ENCODE data around the gene LKAAEAR1. TPM values are rescaled to one million over a fixed set of nuclear protein-coding genes. Genes with fewer than 3 reads are reported as not detected.
A peak's percentile ranks its signal among the peaks of the same experiment; 100 is the strongest.

Gene LKAAEAR1
- polyA plus RNA-seq, 1 donor (not counting 4 experiments of a cell fraction or from before 2014, with no cell fraction given): not detected

DNA sequence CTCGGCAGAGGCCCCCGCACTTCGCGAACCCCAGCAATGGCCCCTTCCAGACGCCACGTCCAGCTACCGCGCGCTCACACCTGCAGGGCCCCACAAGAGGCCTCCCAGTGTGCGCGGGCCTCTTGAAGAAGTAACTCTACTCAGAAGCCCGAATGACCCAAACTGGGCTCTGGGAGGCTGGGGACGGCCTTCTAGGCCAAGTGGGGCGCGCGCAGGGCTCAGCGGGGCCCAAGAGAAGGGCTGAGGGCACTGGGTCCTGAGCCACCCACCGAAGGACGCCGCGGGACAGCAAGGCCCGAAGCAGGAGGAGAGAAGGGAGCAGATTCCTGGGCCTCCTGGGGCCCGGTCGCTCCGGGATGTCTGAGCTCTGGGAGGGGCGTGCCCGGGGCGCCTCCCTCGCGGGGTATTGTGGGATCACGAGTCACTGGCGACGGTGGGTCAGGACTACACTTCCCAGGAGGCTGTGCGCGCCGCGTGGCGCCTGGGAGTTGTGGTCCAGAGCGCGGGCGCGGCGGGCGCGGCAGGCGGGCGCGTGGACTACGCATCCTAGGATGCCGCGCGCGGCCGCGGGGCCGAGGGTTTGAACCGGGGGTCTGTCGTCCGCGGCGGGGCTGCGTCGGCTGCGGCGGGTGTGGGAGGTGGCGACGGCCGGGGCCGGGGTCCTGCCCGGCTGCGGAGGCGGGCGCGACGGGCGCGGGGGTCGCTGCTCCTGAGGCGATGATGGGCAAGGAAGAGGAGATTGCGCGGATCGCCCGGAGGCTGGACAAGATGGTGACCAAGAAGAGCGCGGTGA, 21.4 kb downstream of the LKAAEAR1 start, which contains the start of gene TCEA2:
Gene TCEA2, plus strand, starts transcription at position 603 of the 793 bp plus-strand sequence. Its CDS starts 115 bp downstream, at position 718.
- H3K36me3 ChIP-seq (ENCODE audit: control insufficient read depth in 2 of 2, extremely low read depth in 1 of 2, insufficient read depth in 2 of 2, low read length in 2 of 2): no peaks in the 10 kb centered on the region
- dilution Hi-C loops (cut with MboI; ENCODE audit: extremely low pct_ligation_motif_present, low sequenced_read_pairs): no loop called here
- peak within 1 kb of the TSS; percentile 37 for H2AFZ ChIP-seq (ENCODE audit: control insufficient read depth, low read length)
- no peaks in the 10 kb centered on the region for H3K79me2 ChIP-seq (ENCODE audit: control insufficient read depth, insufficient read depth, low read length)
- H3K4me1 ChIP-seq (ENCODE audit: control insufficient read depth, extremely low read depth, insufficient read depth, low read length): peaks cover 42% of the 10 kb centered on the region
- TF ChIP-seq EZH2 (IDR thresholded peaks at IDR 0.05; ENCODE audit: low read length) (no peak), CTCF (optimal IDR thresholded peaks at IDR 0.05 in 1 of 3, IDR thresholded peaks at IDR 0.05 in 1 of 3, conservative IDR thresholded peaks at IDR 0.05 in 1 of 3; ENCODE audit: extremely low read depth in 1 of 3, insufficient read depth in 2 of 3, low read length in 3 of 3) (no peak)
- DNase-seq (ENCODE audit: low read depth, low spot score) (peak; percentile 56), FAIRE-seq (no peak)
- H3K4me2 ChIP-seq (ENCODE audit: control insufficient read depth, extremely low read depth, insufficient read depth, low read depth, low read length): peak within 1 kb of the TSS; percentile 86
- H3K27me3 ChIP-seq (ENCODE audit: control insufficient read depth, extremely low read depth, insufficient read depth, low read length): no peaks in the 10 kb centered on the region
- H3K9ac ChIP-seq (ENCODE audit: control insufficient read depth, extremely low read depth, insufficient read depth, low read length): peak within 1 kb of the TSS; percentile 78
- H3K9me1 ChIP-seq (ENCODE audit: control insufficient read depth, extremely low read depth, insufficient read depth, low read length): no peaks in the 10 kb centered on the region
- H3K9me3 ChIP-seq (ENCODE audit: control insufficient read depth, low read depth, low read length): no peaks in the 10 kb centered on the region
- no peaks in the 10 kb centered on the region for H4K20me1 ChIP-seq (ENCODE audit: control insufficient read depth, extremely low read depth, insufficient read depth, low read length)
- peak within 1 kb of the TSS; percentile 59 for H3K27ac ChIP-seq (ENCODE audit: control insufficient read depth, insufficient read depth, low read length)
- peak within 1 kb of the TSS; percentile 70 to 85 (median 78) for H3K4me3 ChIP-seq (ENCODE audit: control insufficient read depth in 2 of 3, extremely low read depth in 1 of 3, insufficient read depth in 2 of 3, low read depth in 1 of 3, low read length in 3 of 3)

GRCh38 chr20:64062276-64062595, 22.0 kb downstream of the LKAAEAR1 start:
- no peaks in the 10 kb centered on the region for H3K9me3 ChIP-seq (ENCODE audit: control insufficient read depth, low read depth, low read length)
- H3K4me1 ChIP-seq (ENCODE audit: control insufficient read depth, extremely low read depth, insufficient read depth, low read length): peaks cover 42% of the 10 kb centered on the region
- TF ChIP-seq CTCF (optimal IDR thresholded peaks at IDR 0.05 in 1 of 3, IDR thresholded peaks at IDR 0.05 in 1 of 3, conservative IDR thresholded peaks at IDR 0.05 in 1 of 3; ENCODE audit: extremely low read depth in 1 of 3, insufficient read depth in 2 of 3, low read length in 3 of 3): no peak
- no peak for TF ChIP-seq EZH2 (IDR thresholded peaks at IDR 0.05; ENCODE audit: low read length)
- no peaks in the 10 kb centered on the region for H3K36me3 ChIP-seq (ENCODE audit: control insufficient read depth in 2 of 2, extremely low read depth in 1 of 2, insufficient read depth in 2 of 2, low read length in 2 of 2)
- peak overlapping the region; percentile 82 for H3K4me2 ChIP-seq (ENCODE audit: control insufficient read depth, extremely low read depth, insufficient read depth, low read depth, low read length)
- no peak for DNase-seq (ENCODE audit: low read depth, low spot score)
- H3K4me3 ChIP-seq (ENCODE audit: control insufficient read depth in 2 of 3, extremely low read depth in 1 of 3, insufficient read depth in 2 of 3, low read depth in 1 of 3, low read length in 3 of 3): peak overlapping the region; percentile 63 to 85 (median 78)
- peak overlapping the region; percentile 37 for H2AFZ ChIP-seq (ENCODE audit: control insufficient read depth, low read length)
- H3K9me1 ChIP-seq (ENCODE audit: control insufficient read depth, extremely low read depth, insufficient read depth, low read length): no peaks in the 10 kb centered on the region
- no peaks in the 10 kb centered on the region for H3K27me3 ChIP-seq (ENCODE audit: control insufficient read depth, extremely low read depth, insufficient read depth, low read length)
- H3K27ac ChIP-seq (ENCODE audit: control insufficient read depth, insufficient read depth, low read length): peak overlapping the region; percentile 59
- H3K79me2 ChIP-seq (ENCODE audit: control insufficient read depth, insufficient read depth, low read length): no peaks in the 10 kb centered on the region
- no peak for FAIRE-seq
- peak overlapping the region; percentile 78 for H3K9ac ChIP-seq (ENCODE audit: control insufficient read depth, extremely low read depth, insufficient read depth, low read length)
- dilution Hi-C loops (cut with MboI; ENCODE audit: extremely low pct_ligation_motif_present, low sequenced_read_pairs): no loop called here
- H4K20me1 ChIP-seq (ENCODE audit: control insufficient read depth, extremely low read depth, insufficient read depth, low read length): no peaks in the 10 kb centered on the region
